ENCODE data around the gene ATP10B.

DNA sequence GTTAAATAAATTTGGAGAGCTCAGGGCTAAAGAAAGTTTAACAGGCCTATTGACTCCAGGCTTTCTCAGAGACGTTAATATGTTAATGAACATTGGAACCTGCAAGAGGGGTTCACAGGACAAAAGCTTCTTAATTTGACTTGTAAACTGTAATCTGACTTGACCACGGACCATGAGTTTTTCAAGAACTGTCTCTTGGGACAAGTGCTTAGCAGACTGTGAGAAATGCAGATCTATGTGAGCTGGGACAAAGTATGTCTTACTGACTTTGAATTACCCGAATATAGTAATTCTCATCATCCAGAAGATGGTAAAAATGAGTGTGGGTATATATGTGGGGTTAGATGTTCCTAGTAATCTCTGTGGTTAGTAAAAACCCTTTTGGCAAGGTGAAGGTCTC, 186.6 kb downstream of the ATP10B start:
- no peak for TF ChIP-seq TAF1 (IDR thresholded peaks at IDR 0.05; ENCODE audit: low read depth, low read length)
- no peak for TF ChIP-seq SPI1 (IDR thresholded peaks at IDR 0.05; ENCODE audit: low read depth, low read length)

Data from GM12891 (cell line).